Gastrocnemius medialis (tissue), 4 donors: ENCODE data around the gene DMRT2.

Source experiments
- CTCF ChIP-seq, 5 experiments: fragments of 450-650 bp in 3 of 5; fragments of 200-600 bp in 2 of 5; sonication (generic) in 2 of 5; IDR thresholded peaks in 4 of 5; conservative IDR thresholded peaks in 1 of 5; 1 replicate in 4 of 5; 2 replicates in 1 of 5; pipeline ENCODE4 v1.5.1; 2016 to 2019; ENCODE audit warnings: antibody characterized with exemption in 5 of 5, mild to moderate bottlenecking in 3 of 5, moderate library complexity in 3 of 5
- POLR2A ChIP-seq, 2 donors: fragments of 450-650 bp; IDR thresholded peaks; one replicate each; pipeline ENCODE4 v1.6.1; 2017; ENCODE audit warnings: antibody characterized with exemption in 2 of 2, mild to moderate bottlenecking in 2 of 2, moderate library complexity in 2 of 2

- TF ChIP-seq POLR2A (IDR thresholded peaks at IDR 0.05) (no peak), CTCF (IDR thresholded peaks at IDR 0.05 in 4 of 5, conservative IDR thresholded peaks at IDR 0.05 in 1 of 5) (no peak)
Measured at GRCh38 chr9:1046639-1047572, 3.3 kb upstream of the DMRT2 start.
